C4-2B (cell line): ENCODE measurements around the gene EXOC6B.

Source experiments
- ZFX ChIP-seq: fragments of 450-650 bp; IDR thresholded peaks from 2 replicates; pipeline ENCODE4 v1.6.1; 2017
- TF ChIP-seq, protein P1 (sequence below): fragments of 450-650 bp; conservative IDR thresholded peaks from 2 replicates; pipeline ENCODE4 v1.5.1; 2017; ENCODE audit warnings: mild to moderate bottlenecking

DNA sequence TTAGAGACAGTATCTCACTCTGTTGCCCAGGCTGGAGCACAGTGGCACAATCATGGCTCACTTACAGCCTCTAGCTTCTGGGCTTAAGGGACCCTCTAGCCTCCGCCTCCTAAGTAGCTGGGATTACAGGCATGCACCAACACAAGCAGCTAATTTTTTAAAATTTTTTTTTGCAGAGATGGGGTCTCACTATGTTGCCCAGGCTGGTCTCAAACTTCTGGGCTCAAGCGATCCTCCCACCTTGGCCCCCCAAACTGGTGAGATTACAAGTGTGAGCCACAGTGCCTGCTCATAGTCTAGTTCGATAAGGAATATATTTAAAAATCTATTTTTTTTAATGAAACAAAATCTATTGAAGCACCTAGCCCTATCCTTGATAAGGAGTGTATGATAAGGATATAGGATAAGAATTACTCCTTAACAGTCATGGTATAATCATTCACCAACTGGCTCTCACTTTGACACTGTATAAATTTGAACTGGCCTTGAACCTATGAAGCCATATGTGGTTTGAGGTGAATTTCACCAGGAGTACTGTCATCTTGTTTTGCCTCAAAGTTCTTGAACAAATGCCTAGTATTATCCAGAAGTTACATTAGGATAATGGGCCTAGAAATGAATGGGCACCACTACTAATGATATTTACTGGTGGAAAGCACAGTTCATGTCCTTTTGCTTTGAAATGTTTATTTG lies 71.1 kb downstream of the EXOC6B start:
- TF ChIP-seq, protein P1, sequence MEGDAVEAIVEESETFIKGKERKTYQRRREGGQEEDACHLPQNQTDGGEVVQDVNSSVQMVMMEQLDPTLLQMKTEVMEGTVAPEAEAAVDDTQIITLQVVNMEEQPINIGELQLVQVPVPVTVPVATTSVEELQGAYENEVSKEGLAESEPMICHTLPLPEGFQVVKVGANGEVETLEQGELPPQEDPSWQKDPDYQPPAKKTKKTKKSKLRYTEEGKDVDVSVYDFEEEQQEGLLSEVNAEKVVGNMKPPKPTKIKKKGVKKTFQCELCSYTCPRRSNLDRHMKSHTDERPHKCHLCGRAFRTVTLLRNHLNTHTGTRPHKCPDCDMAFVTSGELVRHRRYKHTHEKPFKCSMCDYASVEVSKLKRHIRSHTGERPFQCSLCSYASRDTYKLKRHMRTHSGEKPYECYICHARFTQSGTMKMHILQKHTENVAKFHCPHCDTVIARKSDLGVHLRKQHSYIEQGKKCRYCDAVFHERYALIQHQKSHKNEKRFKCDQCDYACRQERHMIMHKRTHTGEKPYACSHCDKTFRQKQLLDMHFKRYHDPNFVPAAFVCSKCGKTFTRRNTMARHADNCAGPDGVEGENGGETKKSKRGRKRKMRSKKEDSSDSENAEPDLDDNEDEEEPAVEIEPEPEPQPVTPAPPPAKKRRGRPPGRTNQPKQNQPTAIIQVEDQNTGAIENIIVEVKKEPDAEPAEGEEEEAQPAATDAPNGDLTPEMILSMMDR = no peak
- no peak for TF ChIP-seq ZFX
